DMS153 (cell line): ENCODE results near the gene HS1BP3.
A peak's percentile ranks its signal among the peaks of the same experiment; 100 is the strongest.

Experiments
- DNase-seq: peaks from one replicate; lab custom pipeline; 2025; lab: John Stamatoyannopoulos, UW

HS1BP3 gene, protein sequence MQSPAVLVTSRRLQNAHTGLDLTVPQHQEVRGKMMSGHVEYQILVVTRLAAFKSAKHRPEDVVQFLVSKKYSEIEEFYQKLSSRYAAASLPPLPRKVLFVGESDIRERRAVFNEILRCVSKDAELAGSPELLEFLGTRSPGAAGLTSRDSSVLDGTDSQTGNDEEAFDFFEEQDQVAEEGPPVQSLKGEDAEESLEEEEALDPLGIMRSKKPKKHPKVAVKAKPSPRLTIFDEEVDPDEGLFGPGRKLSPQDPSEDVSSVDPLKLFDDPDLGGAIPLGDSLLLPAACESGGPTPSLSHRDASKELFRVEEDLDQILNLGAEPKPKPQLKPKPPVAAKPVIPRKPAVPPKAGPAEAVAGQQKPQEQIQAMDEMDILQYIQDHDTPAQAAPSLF

DNA sequence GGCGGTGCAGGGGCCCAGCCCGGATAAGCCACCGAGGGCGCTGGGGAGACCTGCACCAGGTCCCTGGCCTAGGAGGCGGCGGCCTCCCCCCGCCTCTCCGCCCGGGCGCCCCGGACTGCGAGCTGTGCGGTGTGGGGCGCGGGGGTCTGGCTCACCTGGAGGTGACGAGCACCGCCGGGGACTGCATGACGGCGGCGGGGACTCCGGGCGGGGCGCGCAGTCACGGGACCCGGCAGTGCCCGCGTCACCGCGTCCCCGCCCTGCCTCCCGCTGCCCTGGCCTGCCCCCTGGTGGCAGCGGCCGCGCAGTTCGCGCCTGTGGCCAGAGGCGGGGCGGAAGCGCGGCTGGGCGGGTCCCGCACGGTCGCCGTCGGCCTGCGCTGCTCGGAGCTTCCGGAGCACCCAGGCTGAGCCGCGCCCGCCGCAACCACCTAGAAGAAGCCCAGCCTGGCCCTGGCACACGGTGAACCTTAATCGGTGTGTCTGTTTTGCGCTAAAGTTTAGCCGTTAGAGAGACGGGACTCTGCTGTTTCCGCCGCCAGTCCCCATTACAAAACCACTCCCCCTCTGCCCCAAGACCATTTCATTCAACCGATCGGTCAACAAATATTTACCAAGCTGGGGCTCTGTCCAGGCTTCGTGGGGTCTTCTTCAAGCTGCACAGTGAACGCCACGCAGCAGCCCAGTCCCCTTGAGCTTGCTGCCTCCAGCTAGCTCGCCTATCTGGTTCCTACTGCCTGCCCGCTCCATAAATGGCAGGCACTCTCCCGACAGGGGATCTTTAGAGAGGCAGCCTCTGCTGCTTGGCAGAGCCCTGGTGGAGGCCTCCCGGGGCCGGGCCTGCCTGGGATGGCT lies at the start of gene HS1BP3:
TSS of gene HS1BP3 (minus strand) at position 222 of the 854 bp plus-strand sequence. CDS start at position 187, 35 bp downstream.
- DNase-seq, result peak; percentile 70

DNA sequence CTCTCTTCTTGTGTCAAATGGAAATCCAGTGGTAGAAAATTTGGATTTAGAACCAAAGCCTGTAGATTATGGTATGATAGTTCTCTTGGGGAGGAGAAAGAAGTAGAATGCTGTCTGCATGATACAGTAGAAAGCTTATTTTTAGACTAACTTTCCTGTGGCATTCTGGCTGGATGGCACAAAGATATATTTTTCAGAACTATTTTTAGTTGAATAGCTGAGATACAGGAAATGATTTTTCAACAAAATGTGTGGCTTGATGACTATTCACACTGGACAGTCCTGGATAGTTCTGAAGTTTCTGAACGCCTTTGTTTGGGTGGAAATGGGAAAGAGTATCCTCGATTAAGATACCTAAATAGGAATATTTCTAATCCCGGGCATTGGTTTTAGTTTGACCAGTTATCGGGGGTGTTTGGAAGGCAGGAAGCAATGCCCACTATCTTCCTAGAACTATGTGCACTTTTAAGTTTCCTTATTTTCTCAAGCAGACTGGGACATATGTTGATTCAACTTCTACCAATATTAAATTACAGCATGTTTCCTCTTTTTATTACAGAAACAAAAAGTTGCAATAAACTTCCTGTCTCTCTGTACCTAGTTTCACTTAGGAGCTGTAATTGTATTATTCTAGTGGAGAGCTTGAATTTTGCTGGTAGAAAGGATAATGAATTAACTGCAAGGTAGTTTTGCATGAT lies 48.2 kb upstream of the HS1BP3 start:
- no peak for DNase-seq

DNA sequence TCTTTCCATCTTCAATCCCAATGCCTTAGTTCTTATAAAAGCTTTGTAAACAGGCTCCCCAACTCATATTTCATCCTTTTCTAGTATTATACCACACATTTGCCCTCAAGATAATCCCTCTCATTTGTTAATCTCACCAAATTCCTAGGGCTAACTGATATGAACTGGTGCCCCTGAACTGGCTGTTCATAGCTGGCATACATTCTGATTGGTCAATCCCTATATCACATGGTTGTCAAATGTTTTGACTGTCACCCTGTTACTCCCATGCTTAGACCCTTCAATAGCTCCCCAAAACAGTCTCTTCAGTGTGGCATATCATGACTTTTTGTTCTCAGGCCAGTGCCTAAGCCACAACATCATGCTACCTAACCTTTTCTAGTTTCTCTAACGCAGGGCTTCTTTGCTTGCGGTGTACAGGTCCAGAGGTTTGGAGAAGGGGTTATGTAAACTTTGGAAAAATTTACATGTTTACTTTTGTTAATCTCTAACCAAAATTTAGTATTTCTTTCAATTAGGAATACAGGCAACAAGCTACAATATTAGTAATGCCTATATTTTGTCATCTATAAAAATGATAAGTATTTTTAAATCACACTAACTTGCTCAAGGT lies 46.5 kb upstream of the HS1BP3 start:
- DNase-seq, result no peak

DNA sequence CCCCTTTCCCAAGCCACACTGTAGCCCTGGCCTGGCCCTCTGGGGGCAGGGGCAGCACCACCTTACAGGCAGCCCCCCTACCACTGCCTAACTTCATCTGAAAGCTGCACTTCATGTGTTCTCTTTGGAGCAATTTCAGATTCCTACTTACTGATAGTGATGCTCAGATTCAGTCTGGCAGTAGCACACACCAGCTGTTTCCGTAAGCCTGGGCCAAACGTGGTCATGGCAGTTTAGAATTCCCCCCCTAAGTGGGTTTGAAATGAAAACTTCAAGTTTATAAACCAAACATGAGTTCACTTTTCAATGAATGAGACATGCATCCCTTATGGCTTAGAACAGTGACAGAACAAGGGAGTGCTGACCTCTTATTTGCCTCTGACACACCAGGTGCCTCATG lies 45.5 kb upstream of the HS1BP3 start:
- DNase-seq, result no peak

DNA sequence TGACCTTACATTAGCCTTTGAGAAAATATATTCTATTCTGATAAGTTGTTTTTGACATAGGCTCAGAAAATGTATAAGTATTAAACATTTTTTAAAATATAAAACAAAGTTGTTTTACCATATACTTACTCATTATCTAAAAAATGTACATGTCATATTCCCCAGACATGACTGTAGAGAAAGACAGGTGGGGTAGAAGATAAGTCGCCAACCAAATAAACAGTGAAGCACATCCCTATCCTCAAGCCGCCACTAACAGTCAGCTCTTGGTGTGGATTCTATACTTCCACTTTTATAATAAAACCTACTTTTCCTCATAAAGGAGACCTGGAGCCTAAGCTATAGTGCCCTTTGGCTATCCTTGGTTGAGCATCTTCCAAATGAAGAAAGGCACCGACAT lies 42.4 kb upstream of the HS1BP3 start:
- no peak for DNase-seq

DNA sequence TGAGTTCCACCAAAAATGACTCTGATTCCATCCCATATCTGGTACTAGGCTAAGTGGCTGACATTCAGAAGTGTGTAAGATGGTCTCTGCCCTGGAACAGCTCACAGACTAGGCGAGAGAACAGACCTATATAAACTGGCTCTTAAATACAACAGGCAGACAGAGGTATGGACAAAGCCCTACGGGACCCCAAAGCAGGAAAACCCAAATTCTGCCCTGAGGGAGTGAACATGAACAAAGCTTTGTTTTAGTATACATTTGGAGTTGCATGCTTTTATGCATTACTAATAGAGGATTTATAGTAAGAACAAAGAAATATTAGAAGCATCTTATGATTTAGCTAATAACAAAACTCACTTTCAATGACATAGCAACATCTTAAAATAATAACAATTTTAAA lies 41.2 kb upstream of the HS1BP3 start:
- no peak for DNase-seq

DNA sequence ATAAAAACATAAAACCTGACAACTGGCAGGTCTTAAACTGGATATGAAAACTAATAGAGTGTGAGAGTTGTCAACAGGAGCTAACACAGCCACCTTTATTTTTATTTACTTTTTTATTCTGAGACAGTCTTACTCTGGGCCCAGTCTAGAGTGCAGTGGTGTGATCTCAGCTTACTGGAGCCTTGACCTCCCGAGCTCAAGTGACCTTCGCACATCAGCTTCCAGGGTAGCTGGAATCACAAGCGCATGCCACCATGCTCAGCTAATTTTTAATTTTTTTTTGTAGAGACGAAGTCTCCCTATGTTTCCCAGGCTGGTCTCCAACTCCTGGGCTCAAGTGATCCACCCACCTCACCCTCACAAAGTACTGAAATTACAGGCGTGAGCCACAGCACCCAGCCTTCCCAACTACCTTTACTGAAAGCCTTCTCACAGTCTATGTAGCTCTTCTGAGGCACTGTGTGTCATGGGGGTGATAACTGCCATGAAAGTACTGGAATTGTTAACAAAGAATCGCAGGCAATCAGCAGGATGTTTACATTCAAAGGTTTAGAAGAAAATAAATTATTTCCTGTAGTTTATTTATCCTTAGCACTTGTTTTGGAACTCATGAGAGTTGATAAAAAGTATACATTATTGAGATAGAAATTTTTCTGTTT lies 40.3 kb upstream of the HS1BP3 start:
- DNase-seq, result no peak

DNA sequence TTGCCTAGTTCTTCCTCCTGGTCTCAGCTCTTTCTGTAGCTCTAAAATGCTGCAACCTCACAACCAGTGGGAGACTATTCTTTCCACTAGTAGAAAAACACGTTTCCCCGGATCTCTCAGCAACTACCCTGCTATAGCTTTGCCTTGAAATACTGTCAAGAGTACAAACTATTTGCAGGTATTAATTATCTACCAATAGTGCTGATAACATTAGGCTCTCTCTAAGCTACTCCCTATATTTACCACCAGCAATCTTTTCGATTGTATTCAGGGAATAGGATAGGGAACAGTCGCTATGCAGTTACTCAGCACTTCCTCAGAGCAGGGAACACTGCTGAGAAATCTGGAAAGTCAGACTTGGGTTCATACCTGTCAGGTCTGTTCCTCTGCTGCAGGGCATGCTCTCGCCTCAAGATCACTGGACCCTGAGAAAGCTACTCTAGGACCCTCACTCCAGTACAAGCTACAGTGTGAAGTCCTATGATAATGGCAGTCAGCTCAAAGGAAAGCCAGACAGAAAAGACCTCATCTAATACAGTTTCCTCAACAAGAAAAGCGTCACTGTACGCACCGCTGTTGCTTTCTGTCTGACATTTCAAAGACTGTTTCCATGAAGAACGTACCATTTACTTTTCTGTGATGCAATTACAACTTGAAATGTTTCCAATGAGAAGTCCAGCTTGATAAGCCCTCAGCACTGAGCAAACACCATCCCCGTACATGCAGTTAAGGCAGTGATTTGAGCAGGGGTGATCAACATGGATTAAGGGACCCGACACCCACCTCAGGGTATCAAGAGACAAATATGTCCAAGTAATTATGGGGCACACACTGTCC lies 38.7 kb upstream of the HS1BP3 start:
- DNase-seq, result no peak

DNA sequence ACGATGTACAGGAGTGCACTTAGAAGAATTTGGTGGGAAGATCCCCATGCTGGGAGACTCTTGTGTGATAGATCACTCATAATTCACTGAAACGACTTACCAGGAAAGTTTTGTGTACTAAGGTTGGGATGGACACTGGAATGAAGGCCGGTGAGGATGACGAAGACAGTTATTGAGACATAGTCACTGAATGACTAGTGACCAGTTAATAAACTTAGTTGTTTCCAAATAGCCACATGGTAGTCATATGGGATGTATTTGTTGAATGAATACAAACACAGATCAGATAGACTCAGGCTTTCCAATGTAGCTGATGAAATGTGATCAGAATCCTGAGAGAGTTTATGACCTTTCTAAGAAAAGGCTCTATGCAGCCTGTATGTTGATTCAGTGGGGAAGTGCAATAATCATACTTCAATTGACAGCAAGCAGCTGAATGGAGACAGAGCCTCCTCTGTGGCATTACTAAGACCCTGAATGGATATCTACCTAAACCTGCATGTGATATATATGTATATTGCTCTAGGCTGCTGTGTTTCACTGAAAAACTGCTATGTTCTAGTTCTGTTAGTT lies 36.4 kb upstream of the HS1BP3 start:
- DNase-seq, result no peak

DNA sequence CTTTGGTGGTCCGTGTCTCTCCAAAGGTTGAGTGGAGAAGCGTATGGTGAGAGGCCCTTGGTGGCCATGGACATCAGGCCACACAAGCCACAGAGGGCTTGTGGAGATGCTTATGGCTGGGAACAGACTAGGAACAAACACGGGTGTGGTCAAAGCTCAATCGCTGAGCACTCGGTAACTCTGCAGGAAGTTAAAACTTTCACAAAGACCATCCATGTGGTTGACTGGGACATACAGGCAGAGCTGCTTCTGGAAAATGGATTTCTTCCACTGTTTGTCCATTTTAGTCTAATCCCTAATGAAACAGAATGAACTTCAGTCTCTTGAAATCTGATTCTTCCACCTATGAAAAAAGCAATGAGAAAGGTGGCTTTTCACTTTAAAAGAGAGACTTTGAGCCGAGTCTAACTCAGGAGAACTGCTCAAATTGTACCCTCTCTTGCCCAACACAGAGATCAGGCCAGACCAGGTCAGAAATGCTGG lies 33.7 kb upstream of the HS1BP3 start:
- no peak for DNase-seq

DNA sequence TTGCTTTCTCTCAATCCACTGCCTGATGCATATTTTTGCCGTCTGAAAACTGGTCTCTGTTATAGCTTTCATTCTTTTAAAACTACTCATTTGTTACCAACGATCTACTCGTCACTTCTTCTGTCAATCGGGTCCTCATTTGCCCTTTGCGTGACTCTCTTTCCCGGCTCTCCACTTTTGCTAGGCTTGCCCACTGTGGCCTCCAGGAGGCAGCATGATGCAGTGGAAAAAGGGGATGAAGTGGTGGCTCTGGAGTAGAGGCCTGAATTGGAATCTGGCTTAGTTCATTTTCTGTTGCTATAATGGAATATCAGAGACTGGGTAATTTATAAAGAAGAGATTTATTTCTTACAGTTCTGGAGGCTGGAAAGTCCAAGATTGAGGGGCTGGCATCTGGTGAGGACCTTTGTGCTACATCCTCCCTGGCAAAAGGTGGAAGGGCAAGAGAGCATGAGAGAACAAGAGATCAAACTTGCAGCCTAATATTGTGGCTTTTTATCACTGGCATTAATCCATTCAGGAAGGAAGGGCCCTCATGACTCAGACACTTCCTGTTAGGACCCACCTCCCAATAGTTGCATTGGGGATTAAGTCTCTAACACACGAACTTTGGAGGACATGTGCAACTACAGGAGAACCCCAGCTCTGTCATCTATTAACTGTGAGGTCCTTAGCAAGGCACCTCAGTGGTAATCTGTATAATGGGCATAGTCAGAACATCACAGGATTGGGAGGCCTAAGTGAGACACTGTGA lies 31.4 kb upstream of the HS1BP3 start:
- no peak for DNase-seq

DNA sequence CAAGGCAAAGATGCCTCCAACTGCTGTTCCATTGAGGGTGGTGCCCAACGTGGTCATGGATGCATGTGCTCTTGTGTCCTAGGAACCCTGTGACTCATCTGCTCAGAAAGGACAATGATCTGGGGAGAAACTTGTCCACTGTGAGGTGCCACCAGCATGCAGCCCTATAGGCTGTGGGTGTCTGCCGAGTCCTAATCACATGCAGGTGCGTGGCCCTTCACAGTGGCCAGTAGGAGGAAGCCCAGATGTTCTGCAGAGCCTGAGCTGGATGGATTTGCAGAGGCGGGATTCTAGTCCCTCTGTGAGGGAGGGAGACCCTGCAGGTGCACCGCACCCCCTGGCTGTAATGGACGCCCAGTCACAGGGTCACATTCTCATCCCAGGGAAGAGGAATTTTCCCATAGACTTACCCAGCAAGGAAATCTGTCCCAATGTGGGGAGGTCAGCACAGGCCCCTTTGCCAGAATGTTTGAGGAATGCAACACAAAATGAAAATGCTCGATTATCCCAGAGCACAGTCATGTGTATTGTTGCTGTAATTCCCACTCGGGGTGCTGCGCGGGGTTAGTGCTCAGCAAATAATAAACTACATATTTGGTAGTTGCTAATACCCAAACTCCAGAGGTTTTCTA lies 30.0 kb upstream of the HS1BP3 start:
- DNase-seq, result no peak

DNA sequence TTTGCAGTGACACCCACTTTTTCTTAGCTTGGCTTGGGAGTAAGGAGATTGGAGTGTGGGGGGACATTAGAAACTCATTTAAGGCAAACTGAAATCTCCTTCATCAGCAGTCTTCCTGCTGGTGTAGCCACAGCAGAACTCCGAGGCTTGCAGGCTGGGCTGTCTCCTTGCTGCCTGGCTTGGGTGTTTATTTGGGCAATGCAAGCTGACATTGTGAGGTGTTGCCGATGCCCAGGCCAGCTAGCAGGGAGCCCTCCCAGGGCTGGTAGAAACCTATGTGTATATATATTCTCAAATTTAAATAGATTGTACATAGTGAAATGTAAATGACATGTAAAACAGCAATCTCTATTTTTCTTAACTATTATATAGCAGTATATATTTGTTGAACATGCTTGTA lies 27.9 kb upstream of the HS1BP3 start:
- no peak for DNase-seq

DNA sequence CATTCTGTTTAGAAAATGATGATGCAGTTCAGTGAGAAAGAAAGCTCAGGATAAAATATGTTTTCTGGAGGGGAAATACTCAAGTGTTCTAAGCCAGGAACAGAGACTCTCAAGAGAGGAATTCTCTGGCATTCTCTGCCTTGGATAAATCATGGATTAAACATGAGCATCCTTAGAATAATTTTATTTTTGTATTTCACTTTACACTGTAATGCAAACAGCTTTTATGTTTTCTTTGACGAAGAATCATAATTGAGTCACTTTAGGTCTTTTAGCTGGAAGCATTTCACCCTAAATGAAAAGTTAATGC lies 27.1 kb upstream of the HS1BP3 start:
- DNase-seq, result no peak

DNA sequence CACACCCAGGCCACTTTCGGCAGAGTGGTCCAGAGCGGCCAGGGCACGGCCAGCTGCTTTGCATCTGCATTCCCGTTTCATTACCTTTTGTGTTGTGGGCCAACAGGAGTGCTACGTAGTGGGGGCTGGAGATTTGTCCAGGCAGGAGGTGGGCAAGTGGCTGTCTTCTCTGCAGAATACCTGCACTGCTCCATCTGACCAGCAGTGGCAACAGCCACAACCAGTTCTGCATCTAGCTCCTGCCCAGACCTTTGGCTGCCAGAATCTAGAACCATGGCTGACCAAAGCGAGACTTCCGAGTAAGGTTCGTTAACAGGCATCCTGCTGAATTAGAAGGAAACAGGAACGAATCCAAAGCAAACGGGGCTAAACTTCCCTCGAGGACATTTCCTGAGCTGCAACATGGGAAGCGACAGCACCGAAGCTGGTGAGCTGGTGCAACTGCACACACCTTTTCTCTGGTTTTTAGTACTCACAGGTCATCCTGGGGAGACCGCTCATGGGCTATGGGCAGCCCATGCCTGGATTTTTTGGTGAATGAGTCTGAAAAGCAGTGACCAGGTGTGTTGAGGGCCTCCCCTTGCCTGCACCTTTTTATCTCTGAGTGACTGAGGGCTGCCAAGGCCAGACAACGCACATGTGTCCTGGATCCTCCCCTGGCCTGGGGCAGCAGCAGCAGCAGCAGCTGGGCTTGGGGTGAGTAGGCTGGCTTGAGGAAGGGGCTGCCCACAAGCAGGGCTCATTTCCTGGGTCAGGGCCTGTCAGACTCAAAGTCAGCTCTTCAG lies 26.6 kb upstream of the HS1BP3 start:
- DNase-seq, result no peak

DNA sequence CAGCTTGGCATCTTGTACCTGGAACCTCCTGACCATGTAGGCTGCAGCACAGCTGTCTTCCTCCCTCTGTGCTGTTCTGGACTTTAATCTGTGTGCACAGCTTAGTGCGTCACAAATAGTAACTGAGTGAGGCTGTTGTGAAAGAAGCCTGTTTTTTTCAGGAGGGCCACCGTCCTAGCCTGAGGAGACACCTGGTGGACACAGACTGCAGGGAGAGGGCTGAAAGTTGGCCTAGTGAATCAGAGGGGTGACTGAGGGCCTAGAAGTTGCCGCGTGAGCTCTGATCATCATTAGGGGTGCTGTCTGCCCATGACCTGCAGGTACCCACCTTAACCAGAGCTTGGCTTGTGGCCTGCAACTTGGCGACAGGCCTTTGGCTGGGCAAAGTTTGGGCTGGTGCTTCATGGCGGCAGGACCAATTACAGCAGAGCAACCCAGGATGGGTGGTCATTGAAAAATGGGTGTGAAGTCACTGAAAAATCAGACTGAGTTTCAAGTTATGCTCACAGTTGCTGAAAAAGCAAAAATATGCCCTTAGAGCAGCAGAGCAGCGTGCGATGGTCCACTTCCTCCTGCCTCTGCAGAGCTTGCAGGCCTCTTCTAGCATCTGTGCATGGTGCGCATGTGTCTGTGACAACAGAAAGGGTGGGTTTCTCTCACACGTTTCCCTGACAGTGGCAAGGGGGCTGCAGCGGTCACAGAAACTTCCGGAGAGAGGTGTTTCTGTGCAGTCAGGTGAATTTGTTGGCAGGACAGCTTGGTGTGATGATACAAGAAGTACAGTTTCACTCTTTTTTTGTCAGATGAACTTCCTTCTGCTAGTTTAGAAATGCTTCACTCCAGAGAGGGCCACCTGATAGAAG lies 25.7 kb upstream of the HS1BP3 start:
- no peak for DNase-seq

DNA sequence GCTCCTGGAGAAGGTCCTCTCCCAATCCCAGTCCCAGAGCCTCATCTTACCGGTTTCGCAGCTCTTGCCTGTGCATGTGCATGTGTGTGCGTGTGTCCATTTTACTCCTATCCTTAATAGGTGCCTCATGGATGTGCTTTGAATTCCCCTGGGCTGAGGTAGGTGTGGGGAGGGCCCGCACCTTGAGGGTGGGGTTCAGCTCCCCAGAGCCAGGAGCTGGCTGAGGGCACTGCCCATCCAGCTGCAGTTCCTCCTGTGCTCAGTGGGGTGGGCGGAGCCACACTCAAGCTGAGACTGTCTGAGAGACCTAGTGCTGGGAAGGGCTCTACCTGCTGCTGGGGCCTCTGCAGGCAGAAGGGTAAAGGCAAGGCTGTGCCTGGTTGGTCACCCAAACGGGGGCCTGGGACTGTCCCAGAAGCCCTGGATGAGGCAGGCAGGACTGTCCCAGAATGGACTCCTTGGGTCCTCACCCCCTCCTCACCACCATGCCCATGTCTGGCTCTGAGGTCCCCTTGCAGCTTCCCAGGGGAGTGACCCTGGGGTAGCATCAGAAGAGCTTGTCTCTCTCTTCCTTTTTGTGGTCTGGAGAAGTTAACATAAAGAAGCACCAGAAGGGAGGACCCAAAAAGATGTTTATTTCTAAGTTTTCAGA lies 24.9 kb upstream of the HS1BP3 start:
- no peak for DNase-seq
